MM.1S (cell line): ENCODE results near the gene BAG2.

Source experiments
- DNase-seq: peaks from one replicate; pipeline ENCODE4 v3.0.0-alpha.2; 2015
- H2AFZ ChIP-seq: fragments of 300-600 bp; sonication (generic); 2 replicates; pipeline ENCODE4 v1.6.0; 2016; ENCODE audit warnings: antibody characterized with exemption, low read length
- H3F3A ChIP-seq: fragments of 300-600 bp; sonication (generic); 2 replicates; pipeline ENCODE4 v1.6.1; 2016; ENCODE audit warnings: mild to moderate bottlenecking, antibody characterized with exemption, low read length, moderate library complexity, mixed read lengths; ENCODE audit not compliant: insufficient read depth
- H3K27ac ChIP-seq: fragments of 300-600 bp; sonication (generic); 2 replicates; pipeline ENCODE4 v1.5.1; 2016; ENCODE audit warnings: mild to moderate bottlenecking, low read length
- H3K27me3 ChIP-seq: fragments of 300-600 bp; sonication (generic); replicated peaks from 2 replicates; pipeline ENCODE4 v1.6.0; 2016; ENCODE audit warnings: low read length; ENCODE audit not compliant: insufficient read depth
- H3K36me3 ChIP-seq: fragments of 300-600 bp; sonication (generic); replicated peaks from 2 replicates; pipeline ENCODE4 v1.6.1; 2016; ENCODE audit warnings: mild to moderate bottlenecking, low read length, mixed read lengths; ENCODE audit not compliant: insufficient read depth
- H3K4me1 ChIP-seq: fragments of 300-600 bp; sonication (generic); 2 replicates; pipeline ENCODE4 v1.6.1; 2016; ENCODE audit warnings: low read length, mixed read lengths
- H3K4me2 ChIP-seq: fragments of 300-600 bp; sonication (generic); 2 replicates; pipeline ENCODE4 v1.6.0; 2016; ENCODE audit warnings: low read depth, low read length
- H3K4me3 ChIP-seq: fragments of 300-600 bp; sonication (generic); 2 replicates; pipeline ENCODE4 v1.5.1; 2016; ENCODE audit warnings: low read length, mixed read lengths
- H3K79me2 ChIP-seq: fragments of 300-600 bp; sonication (generic); 2 replicates; pipeline ENCODE4 v1.6.1; 2016; ENCODE audit warnings: mixed run types, low read length, mixed read lengths
- H3K9ac ChIP-seq: fragments of 300-600 bp; sonication (generic); 2 replicates; pipeline ENCODE4 v1.6.1; 2016; ENCODE audit warnings: low read length, mixed read lengths
- H3K9me2 ChIP-seq: fragments of 300-600 bp; sonication (generic); replicated peaks from 2 replicates; pipeline ENCODE4 v1.6.1; 2016; ENCODE audit warnings: mild to moderate bottlenecking, low read length, mixed read lengths; ENCODE audit not compliant: insufficient read depth
- H3K9me3 ChIP-seq: fragments of 300-600 bp; sonication (generic); replicated peaks from 2 replicates; pipeline ENCODE4 v1.6.1; 2016; ENCODE audit warnings: mild to moderate bottlenecking, low read length, mixed read lengths; ENCODE audit not compliant: insufficient read depth
- H4K20me1 ChIP-seq: fragments of 300-600 bp; sonication (generic); 2 replicates; pipeline ENCODE4 v1.6.1; 2016; ENCODE audit warnings: mild to moderate bottlenecking, low read length, moderate library complexity, mixed read lengths; ENCODE audit not compliant: insufficient read depth
- CTCF ChIP-seq: fragments of 300-600 bp; sonication (generic); IDR thresholded peaks from 2 replicates; pipeline ENCODE4 v1.5.1; 2016; ENCODE audit warnings: antibody characterized with exemption, low read length, mixed read lengths
- EZH2 ChIP-seq: fragments of 300-600 bp; sonication (generic); optimal IDR thresholded peaks from 2 replicates; pipeline ENCODE3; 2017; ENCODE audit warnings: low read depth, mild to moderate bottlenecking, antibody characterized with exemption, low read length, mixed read lengths
- EZH2phosphoT487 ChIP-seq: fragments of 300-600 bp; sonication (generic); IDR thresholded peaks from 2 replicates; pipeline ENCODE4 v1.6.1; 2018; ENCODE audit warnings: antibody characterized with exemption, low read length

BAG2 gene

GRCh38 chr6:57174511-57174907, 2.4 kb downstream of the BAG2 start:
- Histone ChIP-seq H3K4me1 (peaks cover 5% of the 10 kb centered on the region; the same call in 1 of the 2 replicates), H3K9me2 (no peaks in the 10 kb centered on the region), H3K4me2 (no peak overlapping the region), H3K9me3 (no peaks in the 10 kb centered on the region), H2AFZ (no peak overlapping the region), H3K27me3 (no peaks in the 10 kb centered on the region), H3K4me3 (no peak overlapping the region), H3K9ac (no peak overlapping the region), H3K27ac (no peak overlapping the region), H4K20me1 (no peaks in the 10 kb centered on the region), H3K36me3 (no peaks in the 10 kb centered on the region; the same call in 1 of the 2 replicates), H3F3A (peaks cover 16% of the 10 kb centered on the region), H3K79me2 (peaks cover 27% of the 10 kb centered on the region)
- DNase-seq, result no peak
- TF ChIP-seq CTCF (no peak), EZH2 (no peak), EZH2phosphoT487 (no peak)

- Histone ChIP-seq H3K4me2 (no peak overlapping the region), H3K9ac (no peak overlapping the region), H3K36me3 (no peaks in the 10 kb centered on the region; the same call in 1 of the 2 replicates), H3K27ac (no peak overlapping the region), H2AFZ (no peak overlapping the region), H3F3A (peaks cover 8% of the 10 kb centered on the region; the same call in 1 of the 2 replicates), H3K9me3 (no peaks in the 10 kb centered on the region), H4K20me1 (no peaks in the 10 kb centered on the region), H3K27me3 (no peaks in the 10 kb centered on the region), H3K4me3 (no peak overlapping the region), H3K4me1 (peaks cover 5% of the 10 kb centered on the region; the same call in 1 of the 2 replicates), H3K79me2 (peaks cover 27% of the 10 kb centered on the region), H3K9me2 (no peaks in the 10 kb centered on the region)
- TF ChIP-seq CTCF, result no peak
- no peak for TF ChIP-seq EZH2
- TF ChIP-seq EZH2phosphoT487, result no peak
- no peak for DNase-seq
Observed at GRCh38 chr6:57177545-57178265, 5.6 kb downstream of the BAG2 start.

GRCh38 chr6:57180596-57180995, 8.5 kb downstream of the BAG2 start:
- no peak overlapping the region for H3K4me2 ChIP-seq
- no peaks in the 10 kb centered on the region for H3K9me3 ChIP-seq
- H3K4me3 ChIP-seq, result no peak overlapping the region
- no peak overlapping the region for H3K9ac ChIP-seq
- TF ChIP-seq EZH2phosphoT487 (no peak), EZH2 (no peak)
- H3K27ac ChIP-seq, result no peak overlapping the region
- H3F3A ChIP-seq, result no peaks in the 10 kb centered on the region
- no peak overlapping the region for H2AFZ ChIP-seq
- H3K4me1 ChIP-seq, result no peaks in the 10 kb centered on the region
- DNase-seq, result no peak
- H3K79me2 ChIP-seq, result peaks cover 6% of the 10 kb centered on the region; the same call in 1 of the 2 replicates
- no peaks in the 10 kb centered on the region for H3K9me2 ChIP-seq
- H3K36me3 ChIP-seq, result no peaks in the 10 kb centered on the region; the same call in 1 of the 2 replicates
- H4K20me1 ChIP-seq, result no peaks in the 10 kb centered on the region
- H3K27me3 ChIP-seq, result no peaks in the 10 kb centered on the region

- Histone ChIP-seq H3K4me3 (no peak overlapping the region), H3K36me3 (no peaks in the 10 kb centered on the region; the same call in 1 of the 2 replicates), H3K9me2 (no peaks in the 10 kb centered on the region), H3K79me2 (0 out of 2 replicates have a peak, but pooled peaks cover 2% of the 10 kb centered on the region), H3K27ac (no peak overlapping the region), H3K9me3 (no peaks in the 10 kb centered on the region), H3K4me2 (no peak overlapping the region), H3F3A (no peaks in the 10 kb centered on the region), H3K4me1 (no peaks in the 10 kb centered on the region), H4K20me1 (no peaks in the 10 kb centered on the region), H2AFZ (no peak overlapping the region), H3K9ac (no peak overlapping the region), H3K27me3 (no peaks in the 10 kb centered on the region)
- no peak for DNase-seq
- no peak for TF ChIP-seq EZH2
- TF ChIP-seq EZH2phosphoT487, result no peak
- no peak for TF ChIP-seq CTCF
Observed at GRCh38 chr6:57182017-57182432, 9.9 kb downstream of the BAG2 start.
